Smooth muscle cell (in vitro differentiated cells): ENCODE data around the gene IL15. TPM values are rescaled to one million over a fixed set of nuclear protein-coding genes. Genes with fewer than 3 reads are reported as not detected.

ENCODE experiments used
- DNase-seq: peaks from one replicate; lab custom pipeline; 2025; ENCODE audit not compliant: unreplicated experiment; lab: John Stamatoyannopoulos, UW
- H2AFZ ChIP-seq: fragments of 200-600 bp; sonication (generic); 2 replicates; pipeline ENCODE4 v1.6.0; 2016; ENCODE audit warnings: antibody characterized with exemption, low read depth, mild to moderate bottlenecking
- H3F3A ChIP-seq: fragments of 200-600 bp; sonication (generic); 2 replicates; pipeline ENCODE4 v1.6.0; 2017; ENCODE audit warnings: antibody characterized with exemption, low read depth
- H3K27ac ChIP-seq: fragments of 200-600 bp; sonication (generic); 2 replicates; pipeline ENCODE4 v1.5.1; 2016; ENCODE audit warnings: low read depth, mild to moderate bottlenecking
- H3K27me3 ChIP-seq: fragments of 200-600 bp; sonication (generic); 2 replicates; pipeline ENCODE4 v1.6.1; 2016; ENCODE audit warnings: low read depth, mild to moderate bottlenecking
- H3K36me3 ChIP-seq: fragments of 200-600 bp; sonication (generic); 2 replicates; pipeline ENCODE4 v1.5.1; 2016; ENCODE audit warnings: low read depth
- H3K4me1 ChIP-seq: fragments of 200-600 bp; sonication (generic); 2 replicates; pipeline ENCODE4 v1.5.1; 2016; ENCODE audit warnings: low read depth
- H3K4me2 ChIP-seq: fragments of 200-600 bp; sonication (generic); 2 replicates; pipeline ENCODE4 v1.6.0; 2016; ENCODE audit warnings: mild to moderate bottlenecking
- H3K4me3 ChIP-seq: fragments of 200-600 bp; sonication (generic); 2 replicates; pipeline ENCODE4 v1.5.1; 2016; ENCODE audit warnings: mild to moderate bottlenecking
- H3K79me2 ChIP-seq: fragments of 200-600 bp; sonication (generic); 2 replicates; pipeline ENCODE4 v1.6.0; 2016; ENCODE audit warnings: low read depth, mild to moderate bottlenecking
- H3K9ac ChIP-seq: fragments of 200-600 bp; sonication (generic); 2 replicates; pipeline ENCODE4 v1.6.0; 2016; ENCODE audit warnings: low read depth
- H3K9me3 ChIP-seq: fragments of 200-600 bp; sonication (generic); replicated peaks from 2 replicates; pipeline ENCODE4 v1.5.1; 2016; ENCODE audit warnings: low read depth
- H4K20me1 ChIP-seq: fragments of 200-600 bp; sonication (generic); 2 replicates; pipeline ENCODE4 v1.6.0; 2016; ENCODE audit warnings: low read depth
- CTCF ChIP-seq: fragments of 200-600 bp; sonication (generic); IDR thresholded peaks from 2 replicates; pipeline ENCODE4 v1.5.1; 2017; ENCODE audit warnings: borderline replicate concordance, mild to moderate bottlenecking, antibody characterized with exemption; ENCODE audit not compliant: insufficient read depth, poor library complexity, severe bottlenecking
- WGBS: methylation state at CpG from one replicate; pipeline ENCODE4 v1.1.7; 2016; ENCODE audit warnings: low lambda C conversion rate; 5-methylcytosine and 5-hydroxymethylcytosine counted together
- polyA plus RNA-seq: library from polyadenylated mRNA; unstranded; fragments of >200 nt; fragmentation: Nextera tagmentation; extraction: Ambion mirVana; gene quantifications from 2 replicates; pipeline ENCODE4 v1.2.1, GENCODE V29; 2016
- total RNA-seq: library from RNA; depleted of rRNA; stranded (reverse); fragments of >200 nt; gene quantifications from 2 replicates; pipeline ENCODE4 v1.2.3, GENCODE V29; 2014

IL15 gene
- total and polyA plus RNA-seq, 2 experiments from 2014 or later: 0.73 to 2.2 TPM

GRCh38 chr4:141652161-141652778 lies 15.9 kb downstream of the IL15 start:
- Histone ChIP-seq H3K4me1 (no peaks in the 10 kb centered on the region), H3K9me3 (no peaks in the 10 kb centered on the region), H3K27ac (peak overlapping the region; percentile 82), H3K36me3 (no peaks in the 10 kb centered on the region), H2AFZ (no peak overlapping the region), H3K4me3 (no peak overlapping the region), H3K9ac (no peak overlapping the region), H4K20me1 (no peaks in the 10 kb centered on the region), H3K27me3 (no peaks in the 10 kb centered on the region), H3K4me2 (peak overlapping the region; percentile 68), H3F3A (peaks cover 4% of the 10 kb centered on the region), H3K79me2 (no peaks in the 10 kb centered on the region)
- no peak for DNase-seq
- no peak for TF ChIP-seq CTCF
- 23% methylated on average over 4 of the region's 4 CpGs for WGBS

GRCh38 chr4:141654098-141654497 lies 17.7 kb downstream of the IL15 start:
- Histone ChIP-seq H3K79me2 (no peaks in the 10 kb centered on the region), H4K20me1 (no peaks in the 10 kb centered on the region), H3K27ac (no peak overlapping the region), H3K9ac (no peak overlapping the region), H3K4me3 (no peak overlapping the region), H3K27me3 (no peaks in the 10 kb centered on the region), H2AFZ (no peak overlapping the region), H3K36me3 (no peaks in the 10 kb centered on the region), H3F3A (peaks cover 4% of the 10 kb centered on the region), H3K4me1 (no peaks in the 10 kb centered on the region), H3K4me2 (no peak overlapping the region), H3K9me3 (no peaks in the 10 kb centered on the region)
- no peak for DNase-seq
- peak; percentile 14 for TF ChIP-seq CTCF

- H2AFZ ChIP-seq: no peak overlapping the region
- no peak overlapping the region for H3K27ac ChIP-seq
- H3K4me3 ChIP-seq: no peak overlapping the region
- peaks cover 4% of the 10 kb centered on the region for H3F3A ChIP-seq
- no peak for TF ChIP-seq CTCF
- H3K27me3 ChIP-seq: no peaks in the 10 kb centered on the region
- H3K4me1 ChIP-seq: no peaks in the 10 kb centered on the region
- H3K79me2 ChIP-seq: no peaks in the 10 kb centered on the region
- no peak overlapping the region for H3K9ac ChIP-seq
- DNase-seq: no peak
- no peak overlapping the region for H3K4me2 ChIP-seq
- no peaks in the 10 kb centered on the region for H3K9me3 ChIP-seq
- no peaks in the 10 kb centered on the region for H4K20me1 ChIP-seq
- H3K36me3 ChIP-seq: no peaks in the 10 kb centered on the region
- WGBS: 81% methylated on average over 3 of the region's 3 CpGs
Measured at GRCh38 chr4:141656031-141656430, 19.6 kb downstream of the IL15 start.

- no peak overlapping the region for H3K27ac ChIP-seq
- H3F3A ChIP-seq: peaks cover 4% of the 10 kb centered on the region
- no peaks in the 10 kb centered on the region for H3K9me3 ChIP-seq
- no peak for TF ChIP-seq CTCF
- no peaks in the 10 kb centered on the region for H3K36me3 ChIP-seq
- WGBS: 86% methylated on average over 5 of the region's 5 CpGs
- no peaks in the 10 kb centered on the region for H3K27me3 ChIP-seq
- no peaks in the 10 kb centered on the region for H4K20me1 ChIP-seq
- no peaks in the 10 kb centered on the region for H3K79me2 ChIP-seq
- H3K9ac ChIP-seq: no peak overlapping the region
- H3K4me1 ChIP-seq: no peaks in the 10 kb centered on the region
- H2AFZ ChIP-seq: no peak overlapping the region
- no peak for DNase-seq
- H3K4me2 ChIP-seq: no peak overlapping the region
- H3K4me3 ChIP-seq: no peak overlapping the region
Measured at GRCh38 chr4:141657550-141658250, 21.3 kb downstream of the IL15 start.
